MM.1S (cell line): Measurements from ENCODE around the gene KAT2B.

Experiments
- EZH2 ChIP-seq: fragments of 300-600 bp; sonication (generic); optimal IDR thresholded peaks from 2 replicates; pipeline ENCODE3; 2017; ENCODE audit warnings: low read depth, mild to moderate bottlenecking, antibody characterized with exemption, low read length, mixed read lengths
- EZH2phosphoT487 ChIP-seq: fragments of 300-600 bp; sonication (generic); IDR thresholded peaks from 2 replicates; pipeline ENCODE4 v1.6.1; 2018; ENCODE audit warnings: antibody characterized with exemption, low read length
- TF ChIP-seq, protein P1 (sequence below): fragments of 300-600 bp; sonication (generic); IDR thresholded peaks from 2 replicates; pipeline ENCODE4 v1.5.1; 2016; ENCODE audit warnings: antibody characterized with exemption, low read length, mixed read lengths

DNA sequence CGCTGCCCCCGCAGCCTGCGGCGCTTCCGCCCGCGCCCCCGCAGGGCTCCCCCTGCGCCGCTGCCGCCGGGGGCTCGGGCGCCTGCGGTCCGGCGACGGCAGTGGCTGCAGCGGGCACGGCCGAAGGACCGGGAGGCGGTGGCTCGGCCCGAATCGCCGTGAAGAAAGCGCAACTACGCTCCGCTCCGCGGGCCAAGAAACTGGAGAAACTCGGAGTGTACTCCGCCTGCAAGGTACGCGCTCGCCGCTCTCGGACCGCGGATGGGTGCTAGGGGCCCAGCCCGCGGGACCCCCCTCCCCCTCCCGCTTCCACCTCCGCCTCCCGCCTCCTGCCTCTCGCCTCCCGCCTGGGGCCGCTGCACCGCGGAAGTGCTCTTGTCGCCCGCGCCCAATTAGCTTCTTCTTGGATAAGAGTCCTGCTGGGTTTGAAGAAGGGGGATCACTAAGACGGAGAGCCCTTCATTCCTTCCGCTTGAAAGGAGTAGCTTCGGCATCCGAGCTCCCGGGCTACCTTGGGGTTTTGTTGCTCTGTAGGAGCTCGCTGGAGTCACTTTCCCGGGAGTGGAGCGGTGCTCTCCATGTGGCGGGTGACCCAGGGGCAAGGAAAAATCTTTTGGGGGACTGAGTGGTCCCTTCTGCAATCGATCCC, 426 bp downstream of the KAT2B start:
- TF ChIP-seq EZH2 (no peak), EZH2phosphoT487 (no peak)
- TF ChIP-seq, protein P1, sequence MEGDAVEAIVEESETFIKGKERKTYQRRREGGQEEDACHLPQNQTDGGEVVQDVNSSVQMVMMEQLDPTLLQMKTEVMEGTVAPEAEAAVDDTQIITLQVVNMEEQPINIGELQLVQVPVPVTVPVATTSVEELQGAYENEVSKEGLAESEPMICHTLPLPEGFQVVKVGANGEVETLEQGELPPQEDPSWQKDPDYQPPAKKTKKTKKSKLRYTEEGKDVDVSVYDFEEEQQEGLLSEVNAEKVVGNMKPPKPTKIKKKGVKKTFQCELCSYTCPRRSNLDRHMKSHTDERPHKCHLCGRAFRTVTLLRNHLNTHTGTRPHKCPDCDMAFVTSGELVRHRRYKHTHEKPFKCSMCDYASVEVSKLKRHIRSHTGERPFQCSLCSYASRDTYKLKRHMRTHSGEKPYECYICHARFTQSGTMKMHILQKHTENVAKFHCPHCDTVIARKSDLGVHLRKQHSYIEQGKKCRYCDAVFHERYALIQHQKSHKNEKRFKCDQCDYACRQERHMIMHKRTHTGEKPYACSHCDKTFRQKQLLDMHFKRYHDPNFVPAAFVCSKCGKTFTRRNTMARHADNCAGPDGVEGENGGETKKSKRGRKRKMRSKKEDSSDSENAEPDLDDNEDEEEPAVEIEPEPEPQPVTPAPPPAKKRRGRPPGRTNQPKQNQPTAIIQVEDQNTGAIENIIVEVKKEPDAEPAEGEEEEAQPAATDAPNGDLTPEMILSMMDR, result peak; percentile 19; the same call in 1 of the 2 replicates
